GM18499 (cell line): ENCODE results near the gene PODXL2.

Experiments
- ATAC-seq: cut with Tn5 transposase; IDR thresholded peaks from one replicate; pipeline ENCODE4 v1.9.1; 2021; ENCODE audit warnings: moderate number of reproducible peaks; ENCODE audit not compliant: insufficient read depth, unreplicated experiment

The PODXL2 gene

GRCh38 chr3:127685708-127686511 is 56.9 kb downstream of the PODXL2 start:
- ATAC-seq = no peak

- no peak for ATAC-seq
Observed at GRCh38 chr3:127686512-127686894, 57.5 kb downstream of the PODXL2 start.

- ATAC-seq = no peak
Observed at GRCh38 chr3:127687228-127687737, 58.3 kb downstream of the PODXL2 start.

- ATAC-seq = no peak
Observed at GRCh38 chr3:127688022-127688415, 59.0 kb downstream of the PODXL2 start.

GRCh38 chr3:127688416-127689265 is 59.7 kb downstream of the PODXL2 start:
- no peak for ATAC-seq

DNA sequence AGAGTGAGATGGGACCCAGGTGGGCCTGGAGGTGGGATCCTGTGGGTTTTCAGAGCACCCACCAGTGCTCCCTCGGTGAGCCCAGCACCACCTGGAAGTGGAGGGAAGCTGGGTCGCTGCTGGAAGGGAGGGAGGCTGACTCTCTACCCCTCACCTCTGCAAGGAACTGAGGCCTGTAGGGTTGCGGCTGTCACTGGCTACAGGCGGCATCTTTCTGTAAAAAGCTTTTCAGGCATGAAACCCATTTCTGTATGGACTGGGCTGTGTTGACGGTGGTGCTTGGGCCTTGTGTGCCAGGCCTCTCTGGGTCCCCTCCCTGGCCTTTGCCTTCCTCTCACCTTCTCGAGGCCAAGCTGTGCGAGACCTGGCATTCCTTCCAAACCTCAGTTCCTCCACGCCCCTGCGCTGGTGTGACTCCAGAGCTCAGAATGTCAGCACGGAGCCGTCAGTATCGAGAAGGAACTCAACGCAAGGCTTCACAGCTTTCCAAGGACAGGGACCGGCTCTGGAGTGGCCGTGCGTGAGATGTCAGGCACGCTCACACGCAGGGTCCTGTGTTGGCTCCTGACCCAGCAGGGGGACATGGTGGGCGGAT is 60.4 kb downstream of the PODXL2 start:
- ATAC-seq = no peak

DNA sequence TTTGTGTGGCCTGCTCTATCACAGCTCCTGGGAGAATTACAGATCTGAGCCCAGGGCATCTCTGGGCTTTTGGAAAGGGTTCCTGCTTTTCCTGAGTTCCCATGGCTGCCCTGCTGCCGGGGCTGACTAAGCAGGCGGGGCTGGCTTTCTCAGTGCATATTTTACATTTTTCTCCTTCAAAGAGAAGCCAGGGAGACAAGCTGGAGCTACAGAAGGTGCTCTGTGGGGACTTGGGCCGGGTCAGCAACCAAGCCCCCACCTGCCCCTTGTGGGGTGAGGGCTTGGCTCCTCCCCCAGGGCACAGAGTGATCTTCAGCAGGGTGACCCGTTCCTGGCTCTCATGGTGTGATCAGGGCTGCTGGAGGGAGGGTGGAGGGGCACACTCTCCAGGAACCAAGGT is 61.1 kb downstream of the PODXL2 start:
- ATAC-seq = no peak

DNA sequence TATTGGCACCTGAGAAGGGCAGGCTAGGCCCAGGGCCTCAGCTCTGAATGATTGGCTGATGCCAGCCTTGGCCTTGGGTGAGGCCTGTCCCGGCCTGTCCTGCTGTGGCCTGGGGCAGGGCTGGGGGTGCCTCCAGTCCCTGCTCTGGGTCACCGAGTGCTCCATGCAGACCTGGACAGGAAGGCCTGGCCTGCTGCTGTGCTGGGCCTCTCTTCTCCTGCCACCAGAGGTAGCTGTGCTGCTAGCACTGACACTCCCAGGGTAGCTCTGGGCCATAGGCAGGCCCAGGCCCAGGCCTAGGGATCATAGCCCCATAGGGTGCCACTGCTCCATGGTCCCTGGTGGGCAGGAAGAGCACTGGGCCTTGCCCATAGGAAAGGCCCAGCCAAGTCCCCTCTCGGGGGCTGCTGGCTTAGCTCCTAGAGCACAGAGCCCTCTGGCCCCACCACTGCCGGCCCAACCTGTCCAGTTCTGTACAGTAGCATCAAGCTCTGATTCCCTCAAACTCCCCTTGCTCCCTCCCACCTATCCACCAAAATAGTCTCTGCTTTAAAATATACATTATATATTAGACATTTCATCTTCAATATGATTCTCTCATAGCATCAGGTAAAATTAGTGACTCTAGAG is 62.0 kb downstream of the PODXL2 start:
- no peak for ATAC-seq

GRCh38 chr3:127691489-127691888 is 62.5 kb downstream of the PODXL2 start:
- no peak for ATAC-seq

DNA sequence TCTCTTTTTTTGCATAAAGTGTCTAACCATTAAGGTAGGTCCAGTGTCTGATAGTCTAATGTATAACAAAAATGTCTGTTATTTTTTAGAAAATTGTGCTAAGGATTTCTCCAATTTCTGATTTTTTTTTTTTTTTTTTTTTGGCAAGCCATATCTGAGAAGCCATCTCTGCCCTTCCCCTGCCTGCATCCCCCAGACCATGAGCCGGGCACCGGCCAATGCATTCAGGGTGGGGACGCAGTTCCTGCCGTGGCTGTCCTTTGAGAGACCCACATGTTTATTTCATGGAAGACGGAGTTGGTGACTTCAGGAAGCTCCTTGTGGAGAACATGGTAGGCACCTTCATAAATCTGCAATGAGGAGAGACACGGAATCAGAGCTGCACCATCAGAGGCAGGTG is 63.0 kb downstream of the PODXL2 start:
- ATAC-seq = no peak

DNA sequence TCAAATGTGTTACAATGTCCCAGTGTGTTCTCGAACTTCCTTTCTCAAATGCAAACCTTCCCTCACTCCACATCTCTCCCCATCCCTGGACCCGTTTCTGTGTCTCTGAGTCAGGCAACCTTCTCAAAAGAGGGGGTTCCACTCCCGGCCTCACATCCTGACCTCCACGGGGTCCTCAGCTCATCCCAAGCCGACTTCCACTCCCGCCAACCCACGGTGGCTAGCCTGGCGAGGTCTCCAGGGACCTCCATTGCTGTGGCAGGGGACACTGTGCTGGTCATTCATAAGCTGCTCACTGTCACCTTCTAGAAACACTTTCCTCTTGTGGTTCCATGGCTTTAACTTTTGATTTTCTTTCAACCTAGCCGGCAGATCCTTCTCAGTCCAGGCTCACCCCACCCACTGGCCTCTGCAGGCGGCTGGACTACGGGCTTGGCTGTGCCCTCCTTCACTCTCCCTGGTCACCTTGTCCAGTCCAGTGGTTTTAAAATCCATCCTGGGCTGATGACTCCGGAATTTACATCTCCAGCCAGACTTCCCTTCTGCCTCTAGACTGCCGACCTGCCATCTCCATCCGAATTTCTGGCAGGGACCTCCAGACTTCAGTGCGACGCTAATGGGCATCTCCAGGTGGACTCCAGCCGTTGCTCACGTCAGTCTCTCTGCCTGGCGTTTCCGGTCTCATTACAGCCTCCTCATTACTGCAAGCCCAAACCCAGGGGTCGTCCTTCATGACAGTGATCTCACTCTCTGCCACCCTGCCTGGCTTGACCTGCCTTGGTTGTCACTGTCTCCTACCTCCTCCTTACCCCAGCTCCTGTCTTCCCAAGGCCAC is 63.7 kb downstream of the PODXL2 start:
- no peak for ATAC-seq

GRCh38 chr3:127693336-127693843 is 64.4 kb downstream of the PODXL2 start:
- ATAC-seq = no peak

GRCh38 chr3:127694467-127695215 is 65.7 kb downstream of the PODXL2 start:
- no peak for ATAC-seq

GRCh38 chr3:127697551-127698240 is 68.7 kb downstream of the PODXL2 start:
- ATAC-seq = peak; percentile 56

DNA sequence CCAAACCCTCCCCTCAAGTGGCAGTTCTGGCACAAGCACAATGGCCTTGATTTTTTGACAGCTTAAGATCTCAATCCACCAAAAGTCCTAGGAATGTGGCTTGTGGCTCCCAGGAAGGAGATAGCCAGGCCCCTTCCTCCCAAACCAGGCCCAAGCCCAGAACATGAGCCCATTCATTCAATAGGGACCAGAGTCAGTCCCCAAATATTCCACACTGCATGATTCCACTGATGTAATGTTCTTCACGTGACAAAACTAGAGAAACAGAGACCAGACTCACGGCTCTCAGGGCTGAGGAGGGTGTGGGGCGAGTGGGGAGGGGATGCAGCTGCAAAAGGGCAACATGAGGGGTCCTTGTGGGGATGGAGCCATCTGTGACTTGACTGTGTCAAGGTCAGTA is 69.3 kb downstream of the PODXL2 start:
- no peak for ATAC-seq

DNA sequence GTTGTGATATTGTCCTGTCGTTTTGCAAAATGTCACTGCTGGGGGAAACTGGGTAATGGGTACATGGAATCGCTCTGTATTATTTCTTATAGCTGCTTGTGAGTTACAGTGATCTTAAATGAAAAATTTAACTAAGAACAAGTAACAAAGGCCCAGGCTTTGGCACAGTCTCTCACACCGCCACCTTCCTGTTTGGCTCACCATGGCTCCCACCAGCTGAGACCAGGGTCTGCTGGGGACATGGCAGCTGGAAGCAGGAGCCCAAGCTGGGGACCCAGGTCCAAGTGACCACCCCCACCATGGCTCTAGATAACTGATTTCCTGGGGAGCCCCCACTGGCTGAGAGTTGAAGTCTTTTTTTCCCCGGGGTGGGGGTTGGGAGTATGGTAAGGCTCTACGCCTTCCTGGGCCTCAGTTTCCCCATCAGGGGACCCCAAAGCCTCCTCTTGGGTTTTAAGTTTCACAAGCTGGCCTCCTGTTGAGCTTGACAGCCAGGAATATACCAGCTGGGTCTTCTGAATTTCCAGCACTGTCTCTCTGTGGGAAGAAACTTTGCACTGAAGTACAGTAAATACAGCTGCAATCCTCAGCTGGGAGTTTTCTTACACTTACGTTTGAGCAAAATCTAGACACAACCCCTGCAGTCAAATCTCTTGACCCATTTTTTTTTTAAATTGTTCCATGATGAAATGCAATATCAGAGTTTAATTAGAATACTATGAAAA is 69.9 kb downstream of the PODXL2 start:
- no peak for ATAC-seq
